ENCODE measurements around the gene ZDHHC17.
"Not testable (repeated sequence)": the region's sequence is repeated elsewhere in the genome, so short reads cannot be mapped to it uniquely, and the experiment has no call there.

ZDHHC17 gene

GRCh38 chr12:76763746-76764675 is at the start of gene ZDHHC17:
TSS of gene ZDHHC17 (plus strand) at chr12:76764115. CDS start at chr12:76764237, 122 bp downstream.
- DNase-seq = peak; percentile 95

GRCh38 chr12:76714415-76714814 is 49.5 kb upstream of the ZDHHC17 start:
- no peak for DNase-seq

- DNase-seq = no peak
Observed at GRCh38 chr12:76714861-76715260, 49.1 kb upstream of the ZDHHC17 start.

GRCh38 chr12:76715332-76715731 is 48.6 kb upstream of the ZDHHC17 start:
- no peak for DNase-seq

- DNase-seq = peak; percentile 41
Observed at GRCh38 chr12:76717314-76717713, 46.6 kb upstream of the ZDHHC17 start.

GRCh38 chr12:76719171-76720041 is 44.5 kb upstream of the ZDHHC17 start:
- peak; percentile 62 for DNase-seq

GRCh38 chr12:76720068-76720467 is 43.8 kb upstream of the ZDHHC17 start:
- peak; percentile 87 for DNase-seq

- DNase-seq = no peak
Observed at GRCh38 chr12:76726626-76727025, 37.3 kb upstream of the ZDHHC17 start.

- not testable (repeated sequence) for DNase-seq
Observed at GRCh38 chr12:76732188-76732587, 31.7 kb upstream of the ZDHHC17 start.

- DNase-seq = not testable (repeated sequence)
Observed at GRCh38 chr12:76737689-76738088, 26.2 kb upstream of the ZDHHC17 start.

- DNase-seq = no peak
Observed at GRCh38 chr12:76738824-76739579, 24.9 kb upstream of the ZDHHC17 start.

GRCh38 chr12:76739896-76740295 is 24.0 kb upstream of the ZDHHC17 start:
- DNase-seq = no peak

GRCh38 chr12:76740501-76740900 is 23.4 kb upstream of the ZDHHC17 start:
- DNase-seq = no peak

- no peak for DNase-seq
Observed at GRCh38 chr12:76745343-76745742, 18.6 kb upstream of the ZDHHC17 start.

GRCh38 chr12:76746516-76746915 is 17.4 kb upstream of the ZDHHC17 start:
- no peak for DNase-seq

GRCh38 chr12:76747245-76747644 is 16.7 kb upstream of the ZDHHC17 start:
- DNase-seq = no peak

GRCh38 chr12:76755829-76756379 is 8.0 kb upstream of the ZDHHC17 start:
- DNase-seq = peak; percentile 21

- peak; percentile 47 for DNase-seq
Observed at GRCh38 chr12:76757694-76758093, 6.2 kb upstream of the ZDHHC17 start.

- DNase-seq = peak; percentile 6
Observed at GRCh38 chr12:76762601-76762980, 1.3 kb upstream of the ZDHHC17 start.

GRCh38 chr12:76764856-76765255 is 941 bp downstream of the ZDHHC17 start:
- DNase-seq = peak; percentile 3

- peak; percentile 1 for DNase-seq
Observed at GRCh38 chr12:76765598-76765997, 1.7 kb downstream of the ZDHHC17 start.

GRCh38 chr12:76766161-76766560 is 2.2 kb downstream of the ZDHHC17 start:
- no peak for DNase-seq

- no peak for DNase-seq
Observed at GRCh38 chr12:76768576-76768975, 4.7 kb downstream of the ZDHHC17 start.

All from fibroblast of skin of right biceps (primary cell).